Measurements from ENCODE around the gene TMEM178B. TPM values are rescaled to one million over a fixed set of nuclear protein-coding genes. Genes with fewer than 3 reads are reported as not detected.

The TMEM178B gene
- total and polyA plus RNA-seq, 2 donors (not counting 1 experiment from before 2014, with no cell fraction given), result 0.28 to 0.96 TPM

GRCh38 chr7:141203586-141203985 is 129.7 kb downstream of the TMEM178B start:
- DNase-seq (no peak), ATAC-seq (ENCODE audit: low read depth) (no peak)
- Histone ChIP-seq H2AFZ (ENCODE audit: insufficient read depth, low read depth, low read length, poor library complexity, severe bottlenecking) (no peak overlapping the region), H3K9ac (ENCODE audit: low read length) (no peak overlapping the region), H3K4me1 (ENCODE audit: control insufficient read depth in 2 of 2, insufficient read depth in 2 of 2, low read length in 2 of 2) (no peaks in the 10 kb centered on the region), H3K27me3 (replicated peaks in 1 of 4; ENCODE audit: control extremely low read depth in 1 of 4, control insufficient read depth in 3 of 4, insufficient read depth in 4 of 4, low read length in 3 of 4) (no peaks in the 10 kb centered on the region), H3K79me2 (ENCODE audit: control insufficient read depth, insufficient read depth, low read length) (no peaks in the 10 kb centered on the region), H4K20me1 (ENCODE audit: control insufficient read depth, insufficient read depth, low read length, poor library complexity, severe bottlenecking) (no peaks in the 10 kb centered on the region), H3K27ac (ENCODE audit: low read length in 2 of 2) (no peak overlapping the region), H3K4me2 (replicated peaks; ENCODE audit: low read depth, low read length, poor library complexity, severe bottlenecking) (no peak overlapping the region), H3K4me3 (ENCODE audit: control extremely low read depth in 1 of 5, extremely low read depth in 1 of 5, insufficient read depth in 1 of 5, low read depth in 2 of 5, low read length in 4 of 5) (no peak overlapping the region), H3K9me3 (ENCODE audit: control extremely low read depth in 1 of 3, control insufficient read depth in 2 of 3, insufficient read depth in 1 of 3, low read length in 2 of 3) (no peaks in the 10 kb centered on the region), H3K36me3 (replicated peaks in 1 of 2; ENCODE audit: control extremely low read depth in 1 of 2, control insufficient read depth in 1 of 2, extremely low read depth in 1 of 2, insufficient read depth in 2 of 2, low read length in 1 of 2) (no peaks in the 10 kb centered on the region)
- Mint-ChIP-seq H3K4me3 (no peak overlapping the region), H3K4me1 (no peaks in the 10 kb centered on the region), H3K27ac (no peak overlapping the region), H3K9me3 (ENCODE audit: insufficient read depth) (no peaks in the 10 kb centered on the region), H3K27me3 (peaks cover 13% of the 10 kb centered on the region)
- CTCF ChIA-PET, result no interaction called here
- POLR2A ChIA-PET, result no interaction called here
- 44% methylated on average over 4 of the region's 4 CpGs for WGBS (ENCODE audit: insufficient coverage)
- intact Hi-C loops (cut with micrococcal nuclease), result no loop called here
- no peak for TF ChIP-seq CTCF (IDR thresholded peaks at IDR 0.05)
- TF ChIP-seq EZH2 (IDR thresholded peaks at IDR 0.05; ENCODE audit: borderline replicate concordance, insufficient read depth, low read depth, low read length, poor library complexity, severe bottlenecking), result no peak

DNA sequence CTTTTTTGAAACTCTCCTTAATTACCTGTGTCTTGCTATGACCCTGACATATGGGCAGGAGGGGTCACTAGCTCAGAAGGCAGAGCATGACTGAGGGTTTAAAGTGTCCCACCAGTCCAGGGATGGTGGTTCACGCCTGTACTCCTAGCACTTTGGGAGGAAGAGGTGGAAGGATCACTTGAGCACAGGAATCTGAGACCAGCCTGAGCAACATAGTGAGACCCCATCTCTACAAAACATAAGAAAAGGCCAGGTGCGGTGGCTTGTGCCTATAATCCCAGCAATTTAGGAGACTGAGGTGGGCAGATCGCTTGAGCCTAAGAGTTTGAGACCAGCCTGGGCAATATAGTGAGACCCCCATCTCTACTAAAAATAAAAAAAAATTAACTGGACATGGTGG is 133.8 kb downstream of the TMEM178B start:
- ChIA-PET CTCF (no interaction called here), POLR2A (no interaction called here)
- intact Hi-C loops (cut with micrococcal nuclease), result no loop called here
- H3K4me2 ChIP-seq (replicated peaks; ENCODE audit: low read depth, low read length, poor library complexity, severe bottlenecking), result no peak overlapping the region
- no peak overlapping the region for H3K4me3 ChIP-seq (ENCODE audit: control extremely low read depth in 1 of 5, extremely low read depth in 1 of 5, insufficient read depth in 1 of 5, low read depth in 2 of 5, low read length in 4 of 5)
- Mint-ChIP-seq H3K27me3 (peaks cover 19% of the 10 kb centered on the region), H3K27ac (no peak overlapping the region), H3K4me1 (no peaks in the 10 kb centered on the region), H3K4me3 (no peak overlapping the region), H3K9me3 (ENCODE audit: insufficient read depth) (no peaks in the 10 kb centered on the region)
- H4K20me1 ChIP-seq (ENCODE audit: control insufficient read depth, insufficient read depth, low read length, poor library complexity, severe bottlenecking), result no peaks in the 10 kb centered on the region
- ATAC-seq (ENCODE audit: low read depth) (no peak), DNase-seq (no peak)
- 100% methylated on average over 1 of the region's 3 CpGs for WGBS (ENCODE audit: insufficient coverage)
- H3K79me2 ChIP-seq (ENCODE audit: control insufficient read depth, insufficient read depth, low read length), result no peaks in the 10 kb centered on the region
- no peaks in the 10 kb centered on the region for H3K27me3 ChIP-seq (replicated peaks in 1 of 4; ENCODE audit: control extremely low read depth in 1 of 4, control insufficient read depth in 3 of 4, insufficient read depth in 4 of 4, low read length in 3 of 4)
- no peaks in the 10 kb centered on the region for H3K9me3 ChIP-seq (ENCODE audit: control extremely low read depth in 1 of 3, control insufficient read depth in 2 of 3, insufficient read depth in 1 of 3, low read length in 2 of 3)
- H3K36me3 ChIP-seq (replicated peaks in 1 of 2; ENCODE audit: control extremely low read depth in 1 of 2, control insufficient read depth in 1 of 2, extremely low read depth in 1 of 2, insufficient read depth in 2 of 2, low read length in 1 of 2), result no peaks in the 10 kb centered on the region
- H3K4me1 ChIP-seq (ENCODE audit: control insufficient read depth in 2 of 2, insufficient read depth in 2 of 2, low read length in 2 of 2), result no peaks in the 10 kb centered on the region
- H3K9ac ChIP-seq (ENCODE audit: low read length), result no peak overlapping the region
- H2AFZ ChIP-seq (ENCODE audit: insufficient read depth, low read depth, low read length, poor library complexity, severe bottlenecking), result no peak overlapping the region
- no peak overlapping the region for H3K27ac ChIP-seq (ENCODE audit: low read length in 2 of 2)
- TF ChIP-seq EZH2 (IDR thresholded peaks at IDR 0.05; ENCODE audit: borderline replicate concordance, insufficient read depth, low read depth, low read length, poor library complexity, severe bottlenecking) (no peak), CTCF (IDR thresholded peaks at IDR 0.05) (no peak)

Data from B cell (primary cell).